Bronchial epithelial cell (primary cell): ENCODE data around the gene ZNF813. TPM values are rescaled to one million over a fixed set of nuclear protein-coding genes. Genes with fewer than 3 reads are reported as not detected.
A peak's percentile ranks its signal among the peaks of the same experiment; 100 is the strongest.

Source experiments
- DNase-seq: peaks from one replicate; pipeline ENCODE4 v3.0.0-alpha.2; 2010; ENCODE audit warnings: low read depth
- FAIRE-seq: peaks from 2 replicates; lab custom pipeline; 2011; peaks lifted over from hg19 to GRCh38; lab: Jason Lieb, UNC
- H3K27me3 ChIP-seq: 2 replicates; pipeline ENCODE4 v1.5.1; 2011; ENCODE audit warnings: low read length; ENCODE audit not compliant: control insufficient read depth, insufficient read depth
- H3K36me3 ChIP-seq: 2 replicates; pipeline ENCODE4 v1.5.1; 2011; ENCODE audit warnings: low read length; ENCODE audit not compliant: control insufficient read depth, insufficient read depth
- H3K4me3 ChIP-seq: 2 replicates; pipeline ENCODE4 v1.5.1; 2011; ENCODE audit warnings: mild to moderate bottlenecking, low read depth, low read length, control low read depth
- CTCF ChIP-seq: IDR thresholded peaks from 2 replicates; pipeline ENCODE4 v1.5.1; 2011; ENCODE audit warnings: mild to moderate bottlenecking, moderate library complexity, low read length, control low read depth, inconsistent platforms; ENCODE audit not compliant: insufficient read depth, severe bottlenecking
- total RNA-seq: library from RNA; depleted of rRNA; stranded (reverse); fragments of >200 nt; gene quantifications from 2 replicates; pipeline ENCODE4 v1.2.1, GENCODE V29; 2014

The ZNF813 gene
- total RNA-seq, 1 donor from 2014 or later: 3.9 TPM

- H3K4me3 ChIP-seq: no peak overlapping the region
- DNase-seq (no peak), FAIRE-seq (no peak)
- H3K27me3 ChIP-seq: no peaks in the 10 kb centered on the region
- H3K36me3 ChIP-seq: no peaks in the 10 kb centered on the region
- no peak for TF ChIP-seq CTCF
Observed at GRCh38 chr19:53506728-53507127, 39.2 kb downstream of the ZNF813 start.

GRCh38 chr19:53507523-53508442, 40.2 kb downstream of the ZNF813 start:
- no peaks in the 10 kb centered on the region for H3K27me3 ChIP-seq
- FAIRE-seq: peak; percentile 47
- H3K36me3 ChIP-seq: no peaks in the 10 kb centered on the region
- no peak for DNase-seq
- TF ChIP-seq CTCF: no peak
- no peak overlapping the region for H3K4me3 ChIP-seq

GRCh38 chr19:53509443-53509842, 41.9 kb downstream of the ZNF813 start:
- Histone ChIP-seq H3K4me3 (no peak overlapping the region), H3K36me3 (no peaks in the 10 kb centered on the region), H3K27me3 (no peaks in the 10 kb centered on the region)
- no peak for DNase-seq
- no peak for FAIRE-seq
- no peak for TF ChIP-seq CTCF

GRCh38 chr19:53509845-53510244, 42.3 kb downstream of the ZNF813 start:
- no peaks in the 10 kb centered on the region for H3K36me3 ChIP-seq
- H3K27me3 ChIP-seq: no peaks in the 10 kb centered on the region
- TF ChIP-seq CTCF: no peak
- FAIRE-seq (peak; percentile 36), DNase-seq (no peak)
- no peak overlapping the region for H3K4me3 ChIP-seq

- DNase-seq: no peak
- Histone ChIP-seq H3K27me3 (no peaks in the 10 kb centered on the region), H3K36me3 (no peaks in the 10 kb centered on the region), H3K4me3 (no peak overlapping the region)
- TF ChIP-seq CTCF: no peak
- FAIRE-seq: no peak
Observed at GRCh38 chr19:53511357-53511756, 43.8 kb downstream of the ZNF813 start.
